OCI-LY3 (cell line): ENCODE measurements around the gene CPSF4.

Experiments
- EZH2phosphoT487 ChIP-seq: fragments of 200-600 bp; shearing (Covaris generic); IDR thresholded peaks from 2 replicates; pipeline ENCODE4 v1.6.1; 2018; ENCODE audit warnings: antibody characterized with exemption, mixed run types, low read depth
- TF ChIP-seq, protein P1 (sequence below): fragments of 200-600, 300-600 bp; sonication (generic); IDR thresholded peaks from 2 replicates; pipeline ENCODE4 v1.5.1; 2014; ENCODE audit warnings: antibody characterized with exemption, low read length, low read depth

DNA sequence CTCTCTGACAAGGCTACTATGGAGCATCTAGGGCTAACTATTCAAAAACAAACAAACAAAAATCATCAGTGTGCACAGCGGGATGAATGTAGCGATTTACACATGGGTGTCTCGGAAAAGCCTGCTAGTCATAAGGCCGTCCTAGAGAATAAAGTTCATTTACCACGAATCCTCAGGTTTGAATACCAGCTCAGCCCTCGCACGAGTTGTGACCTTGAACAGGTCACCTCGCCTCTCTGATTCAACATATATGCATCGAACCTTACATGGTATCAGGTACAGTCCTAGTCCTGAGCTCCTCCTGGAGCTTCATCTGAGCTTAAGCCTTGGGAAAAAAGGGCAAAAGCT lies 26.7 kb downstream of the CPSF4 start:
- TF ChIP-seq, protein P1, sequence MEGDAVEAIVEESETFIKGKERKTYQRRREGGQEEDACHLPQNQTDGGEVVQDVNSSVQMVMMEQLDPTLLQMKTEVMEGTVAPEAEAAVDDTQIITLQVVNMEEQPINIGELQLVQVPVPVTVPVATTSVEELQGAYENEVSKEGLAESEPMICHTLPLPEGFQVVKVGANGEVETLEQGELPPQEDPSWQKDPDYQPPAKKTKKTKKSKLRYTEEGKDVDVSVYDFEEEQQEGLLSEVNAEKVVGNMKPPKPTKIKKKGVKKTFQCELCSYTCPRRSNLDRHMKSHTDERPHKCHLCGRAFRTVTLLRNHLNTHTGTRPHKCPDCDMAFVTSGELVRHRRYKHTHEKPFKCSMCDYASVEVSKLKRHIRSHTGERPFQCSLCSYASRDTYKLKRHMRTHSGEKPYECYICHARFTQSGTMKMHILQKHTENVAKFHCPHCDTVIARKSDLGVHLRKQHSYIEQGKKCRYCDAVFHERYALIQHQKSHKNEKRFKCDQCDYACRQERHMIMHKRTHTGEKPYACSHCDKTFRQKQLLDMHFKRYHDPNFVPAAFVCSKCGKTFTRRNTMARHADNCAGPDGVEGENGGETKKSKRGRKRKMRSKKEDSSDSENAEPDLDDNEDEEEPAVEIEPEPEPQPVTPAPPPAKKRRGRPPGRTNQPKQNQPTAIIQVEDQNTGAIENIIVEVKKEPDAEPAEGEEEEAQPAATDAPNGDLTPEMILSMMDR: no peak
- TF ChIP-seq EZH2phosphoT487: no peak
